ENCODE data around the gene UVRAG. TPM values are rescaled to one million over a fixed set of nuclear protein-coding genes. Genes with fewer than 3 reads are reported as not detected.

Gene UVRAG
- total RNA-seq, 1 donor from 2014 or later, result 14.7 TPM

DNA sequence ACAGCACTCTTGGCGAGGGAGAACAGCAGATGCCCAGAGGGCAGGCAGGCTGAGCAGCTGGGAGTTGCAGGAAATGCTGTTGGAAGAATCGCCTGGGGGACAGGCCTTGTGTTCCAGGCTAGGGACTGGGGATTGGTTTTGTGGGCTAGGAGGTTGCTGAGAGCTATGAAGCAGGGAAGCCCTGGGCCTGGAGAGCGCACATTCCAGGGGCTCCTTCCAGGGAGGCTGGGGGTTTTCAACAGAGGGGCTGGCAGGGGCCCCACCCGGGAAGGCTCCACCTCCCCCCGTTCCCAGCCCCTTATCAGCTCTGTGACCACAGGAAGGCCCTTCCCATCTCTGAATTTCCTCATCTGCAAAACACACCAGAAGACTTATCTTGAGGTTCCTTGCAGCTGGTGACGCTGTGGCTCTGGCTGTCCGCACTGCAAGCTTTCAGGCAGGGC lies 369.6 kb downstream of the UVRAG start:
- Histone ChIP-seq H3K36me3 (no peaks in the 10 kb centered on the region), H3K27ac (no peak overlapping the region), H3K27me3 (no peaks in the 10 kb centered on the region), H3K4me3 (no peak overlapping the region), H3K4me1 (peaks cover 4% of the 10 kb centered on the region), H3K9me3 (no peaks in the 10 kb centered on the region)
- intact Hi-C loops (cut with DNase I), result no loop called here
- TF ChIP-seq POLR2AphosphoS5 (IDR thresholded peaks at IDR 0.05; ENCODE audit: insufficient read depth in 1 of 2, low read depth in 1 of 2), result no peak
- TF ChIP-seq, protein P1, sequence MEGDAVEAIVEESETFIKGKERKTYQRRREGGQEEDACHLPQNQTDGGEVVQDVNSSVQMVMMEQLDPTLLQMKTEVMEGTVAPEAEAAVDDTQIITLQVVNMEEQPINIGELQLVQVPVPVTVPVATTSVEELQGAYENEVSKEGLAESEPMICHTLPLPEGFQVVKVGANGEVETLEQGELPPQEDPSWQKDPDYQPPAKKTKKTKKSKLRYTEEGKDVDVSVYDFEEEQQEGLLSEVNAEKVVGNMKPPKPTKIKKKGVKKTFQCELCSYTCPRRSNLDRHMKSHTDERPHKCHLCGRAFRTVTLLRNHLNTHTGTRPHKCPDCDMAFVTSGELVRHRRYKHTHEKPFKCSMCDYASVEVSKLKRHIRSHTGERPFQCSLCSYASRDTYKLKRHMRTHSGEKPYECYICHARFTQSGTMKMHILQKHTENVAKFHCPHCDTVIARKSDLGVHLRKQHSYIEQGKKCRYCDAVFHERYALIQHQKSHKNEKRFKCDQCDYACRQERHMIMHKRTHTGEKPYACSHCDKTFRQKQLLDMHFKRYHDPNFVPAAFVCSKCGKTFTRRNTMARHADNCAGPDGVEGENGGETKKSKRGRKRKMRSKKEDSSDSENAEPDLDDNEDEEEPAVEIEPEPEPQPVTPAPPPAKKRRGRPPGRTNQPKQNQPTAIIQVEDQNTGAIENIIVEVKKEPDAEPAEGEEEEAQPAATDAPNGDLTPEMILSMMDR (IDR thresholded peaks at IDR 0.05), result no peak
- TF ChIP-seq POLR2A (IDR thresholded peaks at IDR 0.05), result no peak
- DNase-seq (ENCODE audit: extremely low spot score in 2 of 2), result no peak

DNA sequence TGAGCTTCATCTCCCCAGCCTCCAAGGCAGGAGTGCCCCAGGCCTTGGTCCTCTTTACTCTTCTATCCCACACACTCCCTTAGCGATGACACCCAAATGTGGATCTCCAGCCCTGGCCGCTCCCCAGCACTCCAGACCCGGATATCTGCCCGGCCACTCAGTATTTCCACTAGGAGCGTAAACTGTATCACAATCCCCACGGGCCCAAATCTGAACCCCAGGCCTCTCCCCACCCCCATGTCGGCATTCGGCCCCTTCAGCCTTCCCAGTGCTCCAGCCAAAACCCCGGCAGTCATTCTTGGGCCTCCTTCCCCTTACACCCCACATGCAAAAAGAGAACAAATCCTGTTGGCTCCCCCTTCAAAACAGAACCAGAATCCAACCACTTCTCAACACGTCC lies 370.5 kb downstream of the UVRAG start:
- Histone ChIP-seq H3K4me1 (peaks cover 4% of the 10 kb centered on the region), H3K36me3 (no peaks in the 10 kb centered on the region), H3K27ac (peak overlapping the region; percentile 27), H3K9me3 (no peaks in the 10 kb centered on the region), H3K27me3 (no peaks in the 10 kb centered on the region), H3K4me3 (no peak overlapping the region)
- no peak for TF ChIP-seq POLR2A (IDR thresholded peaks at IDR 0.05)
- TF ChIP-seq, protein P1 (IDR thresholded peaks at IDR 0.05), result no peak
- no peak for TF ChIP-seq POLR2AphosphoS5 (IDR thresholded peaks at IDR 0.05; ENCODE audit: insufficient read depth in 1 of 2, low read depth in 1 of 2)
- intact Hi-C loops (cut with DNase I), result no loop called here
- no peak for DNase-seq (ENCODE audit: extremely low spot score in 2 of 2)

DNA sequence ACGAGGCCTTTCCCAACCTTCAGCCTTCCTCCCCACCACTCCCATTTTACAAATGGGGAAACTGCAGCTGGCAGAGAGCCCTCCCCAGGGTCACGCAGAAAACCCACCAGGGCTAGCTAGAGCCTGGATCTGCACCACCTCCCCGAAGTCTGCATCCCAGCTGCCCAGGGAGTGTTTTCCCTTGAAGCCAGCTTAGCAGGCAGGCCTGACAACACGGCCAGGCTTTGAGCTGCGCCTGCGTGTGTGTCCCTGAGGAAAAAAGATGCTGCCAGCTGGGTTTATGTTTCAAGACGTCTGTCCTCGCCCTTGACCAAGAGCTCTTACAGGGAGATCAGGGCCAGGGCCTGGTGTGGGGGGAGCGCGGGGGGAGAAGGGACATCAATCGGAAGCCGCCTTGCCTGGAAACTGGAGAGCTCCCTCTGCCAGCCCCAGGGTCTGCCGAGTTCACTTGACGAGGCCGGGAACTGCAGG lies 371.0 kb downstream of the UVRAG start:
- H3K27ac ChIP-seq, result peak overlapping the region; percentile 27

DNA sequence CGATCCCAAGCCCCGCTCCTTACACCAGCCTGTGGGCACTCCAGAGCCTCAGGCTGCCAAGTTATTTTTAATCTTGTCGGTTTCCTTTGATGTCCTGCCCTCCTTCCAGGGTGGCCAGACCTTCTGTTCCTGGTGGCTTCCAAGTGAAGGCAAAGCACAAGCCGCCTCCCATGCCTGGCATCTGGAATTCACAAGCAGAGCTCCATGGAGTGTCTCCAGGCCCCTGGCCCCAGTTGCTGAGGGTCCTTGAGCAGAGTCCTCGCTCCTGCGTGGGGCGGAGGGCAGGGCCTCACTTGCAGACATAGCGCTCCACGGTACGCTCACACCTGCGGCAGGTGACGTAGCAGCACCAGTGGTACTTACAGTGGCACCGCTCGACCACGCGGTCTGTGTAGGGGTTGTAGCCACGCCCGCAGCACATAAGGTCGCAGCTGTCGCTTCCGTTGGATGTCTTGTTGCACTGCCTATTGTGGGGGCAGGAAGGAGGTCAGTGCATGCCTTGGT lies 371.8 kb downstream of the UVRAG start:
- no peak for TF ChIP-seq POLR2AphosphoS5 (IDR thresholded peaks at IDR 0.05; ENCODE audit: insufficient read depth in 1 of 2, low read depth in 1 of 2)
- no peak for TF ChIP-seq POLR2A (IDR thresholded peaks at IDR 0.05)
- TF ChIP-seq, protein P1 (IDR thresholded peaks at IDR 0.05), result no peak
- Histone ChIP-seq H3K27me3 (no peaks in the 10 kb centered on the region), H3K4me1 (peaks cover 4% of the 10 kb centered on the region), H3K36me3 (no peaks in the 10 kb centered on the region), H3K4me3 (no peak overlapping the region), H3K9me3 (no peaks in the 10 kb centered on the region), H3K27ac (no peak overlapping the region)
- intact Hi-C loops (cut with DNase I), result no loop called here
- DNase-seq (ENCODE audit: extremely low spot score in 2 of 2), result no peak

More for the DNA sequence above, 371.0 kb downstream of the UVRAG start:
- peaks cover 4% of the 10 kb centered on the region for H3K4me1 ChIP-seq
- no peaks in the 10 kb centered on the region for H3K36me3 ChIP-seq
- H3K27me3 ChIP-seq, result no peaks in the 10 kb centered on the region
- no peak for DNase-seq (ENCODE audit: extremely low spot score in 2 of 2)
- no peak overlapping the region for H3K4me3 ChIP-seq
- intact Hi-C loops (cut with DNase I), result no loop called here
- H3K9me3 ChIP-seq, result no peaks in the 10 kb centered on the region
- TF ChIP-seq POLR2AphosphoS5 (IDR thresholded peaks at IDR 0.05; ENCODE audit: insufficient read depth in 1 of 2, low read depth in 1 of 2) (peak in 1 of 2 donors; percentile 22), POLR2A (IDR thresholded peaks at IDR 0.05) (no peak)
- TF ChIP-seq, protein P1 (IDR thresholded peaks at IDR 0.05), result no peak

DNA sequence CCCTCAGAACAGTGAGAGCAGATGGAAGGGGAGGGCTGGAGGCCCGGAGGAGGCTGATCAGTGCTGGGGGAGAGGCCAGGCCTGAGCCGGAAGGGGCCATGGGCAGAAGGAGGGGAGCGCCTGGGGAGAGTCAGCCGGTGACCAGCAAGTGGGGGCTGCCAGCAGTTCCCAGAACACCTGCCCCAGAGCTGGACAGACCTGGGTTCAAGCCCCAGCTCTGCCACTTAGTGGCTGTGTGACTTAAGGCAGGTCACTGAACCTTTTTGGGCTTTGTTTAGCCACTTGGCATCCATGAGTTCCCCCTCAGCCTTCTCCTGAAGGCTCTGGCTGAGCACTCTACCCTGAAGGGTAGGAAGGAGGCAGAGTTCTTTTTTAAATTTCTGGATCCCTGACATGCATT lies 373.9 kb downstream of the UVRAG start:
- Histone ChIP-seq H3K27ac (no peak overlapping the region), H3K4me1 (peaks cover 4% of the 10 kb centered on the region), H3K36me3 (no peaks in the 10 kb centered on the region), H3K9me3 (no peaks in the 10 kb centered on the region), H3K4me3 (no peak overlapping the region), H3K27me3 (no peaks in the 10 kb centered on the region)
- intact Hi-C loops (cut with DNase I), result no loop called here
- no peak for DNase-seq (ENCODE audit: extremely low spot score in 2 of 2)
- TF ChIP-seq POLR2A (IDR thresholded peaks at IDR 0.05) (no peak), POLR2AphosphoS5 (IDR thresholded peaks at IDR 0.05; ENCODE audit: insufficient read depth in 1 of 2, low read depth in 1 of 2) (no peak)
- TF ChIP-seq, protein P1 (IDR thresholded peaks at IDR 0.05), result no peak
